HG03558 (cell line): ENCODE data around the gene ADGRV1.
"Not testable (repeated sequence)": the region's sequence is repeated elsewhere in the genome, so short reads cannot be mapped to it uniquely, and the experiment has no call there.

Source experiments
- ATAC-seq: cut with Tn5 transposase; IDR thresholded peaks from one replicate; pipeline ENCODE4 v1.9.1; 2021; ENCODE audit warnings: moderate number of reproducible peaks; ENCODE audit not compliant: unreplicated experiment; ENCODE audit errors: extremely low read depth

ADGRV1 gene

DNA sequence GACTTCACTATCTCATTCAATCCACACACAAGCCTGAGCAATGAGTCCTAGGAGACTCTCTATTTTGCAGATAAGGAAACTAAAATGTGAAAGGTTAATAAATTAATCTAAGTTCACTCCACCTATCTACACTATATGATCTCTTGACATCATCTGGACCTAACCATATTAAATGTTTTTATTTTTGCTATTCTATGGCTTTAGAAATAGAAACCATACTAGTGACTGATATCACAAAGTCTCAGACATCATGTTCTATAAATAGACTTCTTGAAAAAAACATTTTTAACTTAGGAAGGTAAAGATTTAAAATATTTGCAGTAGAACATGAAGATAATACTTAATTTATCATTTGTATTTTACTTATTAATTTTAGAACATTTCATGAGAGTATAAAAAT is 9.4 kb upstream of the ADGRV1 start:
- no peak for ATAC-seq

GRCh38 chr5:90549729-90550275 is 8.8 kb upstream of the ADGRV1 start:
- no peak for ATAC-seq

DNA sequence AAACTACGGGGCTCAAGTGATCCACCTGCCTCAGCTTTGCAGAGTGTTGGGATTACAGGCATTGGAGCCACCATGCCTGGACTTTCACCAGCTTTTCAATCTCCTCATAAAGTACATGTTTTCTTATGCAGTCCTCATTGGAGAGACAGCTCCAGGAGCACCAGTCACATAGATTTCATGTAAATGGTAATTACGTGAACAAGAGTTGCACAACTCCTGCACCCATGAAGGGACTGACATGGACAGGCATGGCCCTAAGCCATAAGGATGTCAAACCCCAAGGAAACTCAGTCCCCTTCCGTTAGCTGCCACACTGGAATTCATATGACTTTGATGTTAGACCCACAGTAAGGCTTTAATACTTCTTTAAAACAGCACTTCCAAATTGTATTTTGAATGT is 7.6 kb upstream of the ADGRV1 start:
- ATAC-seq = no peak

DNA sequence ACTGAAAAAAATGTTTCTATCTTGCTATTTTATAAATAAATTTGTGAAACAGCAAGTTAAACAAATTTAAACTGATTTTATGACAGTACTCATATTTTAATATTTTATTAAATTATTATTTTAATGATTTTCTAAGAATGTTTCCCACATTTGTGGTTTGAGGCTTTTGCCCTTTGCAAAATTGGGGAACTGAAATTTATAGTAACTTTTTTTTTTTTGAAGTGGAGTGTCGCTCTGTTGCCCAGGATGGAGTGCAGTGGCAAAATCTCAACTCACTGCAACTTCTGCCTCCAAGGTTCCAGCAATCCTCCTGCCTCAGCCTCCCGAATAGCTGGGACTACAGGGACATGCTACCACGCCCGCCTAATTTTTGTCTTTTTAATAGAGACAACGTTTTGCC is 7.2 kb upstream of the ADGRV1 start:
- no peak for ATAC-seq

GRCh38 chr5:90553711-90554110 is 4.9 kb upstream of the ADGRV1 start:
- no peak for ATAC-seq

DNA sequence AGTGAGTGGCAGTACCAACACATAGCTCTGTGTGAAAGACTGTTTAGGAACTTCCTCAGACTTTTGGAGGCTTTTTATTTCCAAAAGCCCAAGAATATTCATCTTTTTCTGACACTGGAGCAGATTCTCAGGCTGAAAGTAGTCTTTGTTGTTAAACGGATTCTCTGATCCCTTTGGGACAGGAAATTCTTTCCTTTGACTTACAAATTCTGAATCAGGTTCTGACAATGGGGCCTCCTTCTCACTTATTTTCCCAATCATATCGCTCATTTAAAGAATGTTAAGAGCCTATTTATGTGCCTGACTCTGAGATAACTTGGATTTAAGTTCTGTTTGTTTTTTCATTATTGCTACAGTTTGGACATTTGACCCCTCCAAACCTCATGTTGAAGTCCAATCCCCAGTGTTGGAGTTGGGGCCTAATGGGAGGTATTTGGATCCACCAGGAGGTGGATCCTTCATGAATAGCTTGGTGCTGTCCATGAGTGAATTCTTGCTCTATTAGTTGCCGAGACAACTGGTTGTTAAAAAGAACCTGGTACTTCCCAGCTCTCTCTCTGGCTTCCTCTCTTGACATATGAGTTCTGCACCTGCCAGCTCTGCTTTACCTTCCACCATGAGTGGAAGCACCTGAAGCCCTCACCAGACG is 4.1 kb upstream of the ADGRV1 start:
- no peak for ATAC-seq

DNA sequence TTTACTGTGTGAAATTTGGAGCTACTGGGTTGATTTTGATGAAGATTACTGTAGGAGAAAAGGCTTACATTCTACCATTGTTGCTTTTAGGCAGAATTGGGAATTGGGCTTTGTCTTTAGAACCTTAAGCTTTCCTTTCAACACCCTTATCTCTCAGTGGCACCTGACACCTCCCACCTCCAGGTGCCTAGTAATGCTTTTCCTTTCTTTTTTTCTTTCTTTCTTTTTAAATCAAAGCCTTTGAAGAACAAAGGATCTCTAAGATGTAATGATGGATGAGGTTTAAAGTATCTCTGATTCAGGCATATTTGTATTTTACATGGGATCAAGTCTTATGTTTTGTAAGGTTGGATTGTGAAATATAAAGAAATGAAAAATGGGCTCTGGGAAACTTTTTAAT is 2.9 kb upstream of the ADGRV1 start:
- ATAC-seq = no peak

GRCh38 chr5:90557391-90557790 is 1.2 kb upstream of the ADGRV1 start:
- ATAC-seq = no peak

- no peak for ATAC-seq
Observed at GRCh38 chr5:90557871-90558270, 726 bp upstream of the ADGRV1 start.

DNA sequence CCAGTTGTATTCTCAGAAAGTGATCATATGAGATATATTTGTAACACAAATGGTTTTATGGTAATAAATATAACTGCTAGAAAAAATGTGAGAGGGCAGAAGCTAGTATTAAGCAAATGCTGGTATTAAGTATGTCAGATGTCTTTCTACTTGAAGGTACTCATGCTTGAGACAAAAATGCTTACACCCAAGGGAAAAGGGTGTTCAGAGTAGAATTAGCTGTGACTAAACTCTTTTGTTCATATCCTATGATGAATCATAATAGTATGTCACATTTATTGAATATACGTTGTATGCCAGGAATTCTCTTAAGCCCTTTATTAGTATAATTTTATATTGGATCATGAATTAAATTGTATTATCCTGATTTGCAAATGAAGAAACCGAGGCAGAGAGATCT is 2.2 kb downstream of the ADGRV1 start:
- ATAC-seq = no peak

DNA sequence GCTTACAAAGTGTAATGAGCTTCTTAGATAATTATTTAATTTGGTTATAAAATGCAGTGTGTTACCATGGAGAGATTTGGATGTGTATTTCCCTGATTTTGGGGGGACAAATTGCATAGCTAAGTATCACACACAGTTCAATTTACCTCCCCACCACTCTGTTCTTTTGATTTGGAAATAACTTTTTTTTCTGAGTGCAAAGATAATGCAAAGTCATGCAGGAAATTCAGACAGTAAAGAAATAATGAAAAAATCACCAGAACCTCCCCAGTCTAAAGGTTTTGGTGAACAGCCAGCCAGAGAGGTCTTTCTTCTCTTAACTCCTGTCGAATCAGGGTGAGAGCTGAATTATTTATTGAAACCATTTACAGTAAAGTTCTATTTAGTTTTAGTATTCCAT is 3.2 kb downstream of the ADGRV1 start:
- ATAC-seq = no peak

DNA sequence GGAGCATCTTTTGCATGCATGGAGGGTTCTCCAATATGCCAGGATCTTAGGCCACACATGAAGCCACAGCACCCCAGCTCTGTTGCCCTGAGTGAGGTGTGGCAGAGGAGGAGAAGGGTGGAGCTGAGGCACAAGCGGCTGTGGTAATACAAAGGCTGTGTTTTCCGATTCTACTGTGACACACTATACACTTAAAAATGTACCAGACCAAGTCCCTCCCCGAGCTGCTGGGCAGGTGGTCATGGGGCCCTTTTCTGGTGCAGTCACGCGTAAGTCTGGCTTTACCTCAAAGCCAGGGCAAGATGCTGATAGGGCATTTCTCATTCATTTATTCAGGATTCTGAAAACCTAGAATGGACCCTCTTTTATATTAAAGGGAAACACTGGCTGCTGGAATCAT is 3.7 kb downstream of the ADGRV1 start:
- no peak for ATAC-seq

GRCh38 chr5:90563108-90563507 is 4.5 kb downstream of the ADGRV1 start:
- no peak for ATAC-seq

DNA sequence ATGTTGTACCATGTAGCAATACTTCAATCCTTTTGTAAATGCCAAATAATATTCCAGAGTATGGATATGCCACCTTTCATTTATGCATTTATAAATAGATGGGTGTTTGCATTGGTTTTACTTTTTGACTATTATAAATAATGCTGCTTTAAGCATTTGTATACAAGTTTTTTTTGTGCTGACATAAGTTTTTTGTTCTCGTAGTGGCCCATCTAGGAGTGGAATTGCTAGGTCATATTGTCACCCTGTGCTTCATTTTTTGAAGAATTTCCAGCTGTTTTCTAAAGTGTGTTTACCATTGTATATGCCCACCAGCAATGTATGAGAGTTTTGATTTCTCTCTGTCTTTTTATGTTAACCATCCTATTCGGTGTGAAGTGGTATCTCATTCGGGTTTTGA is 6.9 kb downstream of the ADGRV1 start:
- no peak for ATAC-seq

- ATAC-seq = no peak
Observed at GRCh38 chr5:90569084-90569483, 10.5 kb downstream of the ADGRV1 start.

DNA sequence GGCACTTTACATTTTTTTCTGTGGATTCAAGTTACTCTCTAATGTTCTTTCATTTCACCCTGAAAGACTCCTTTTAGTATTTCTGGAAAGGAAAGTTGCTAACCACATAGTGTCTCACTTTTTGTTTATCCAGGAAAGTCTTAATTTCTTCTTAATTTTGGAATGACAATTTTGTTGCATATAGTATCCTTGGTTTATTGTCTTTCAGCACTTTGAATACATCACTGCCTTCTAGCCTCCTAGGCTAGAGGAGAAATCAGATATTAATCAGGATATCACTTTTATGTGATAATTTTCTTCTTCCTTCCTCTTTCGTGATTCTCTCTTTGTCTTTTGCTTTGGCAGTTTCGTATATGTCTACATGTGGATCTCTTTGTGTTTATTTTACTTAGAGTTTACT is 11.4 kb downstream of the ADGRV1 start:
- ATAC-seq = no peak

GRCh38 chr5:90571147-90571773 is 12.7 kb downstream of the ADGRV1 start:
- ATAC-seq = no peak

DNA sequence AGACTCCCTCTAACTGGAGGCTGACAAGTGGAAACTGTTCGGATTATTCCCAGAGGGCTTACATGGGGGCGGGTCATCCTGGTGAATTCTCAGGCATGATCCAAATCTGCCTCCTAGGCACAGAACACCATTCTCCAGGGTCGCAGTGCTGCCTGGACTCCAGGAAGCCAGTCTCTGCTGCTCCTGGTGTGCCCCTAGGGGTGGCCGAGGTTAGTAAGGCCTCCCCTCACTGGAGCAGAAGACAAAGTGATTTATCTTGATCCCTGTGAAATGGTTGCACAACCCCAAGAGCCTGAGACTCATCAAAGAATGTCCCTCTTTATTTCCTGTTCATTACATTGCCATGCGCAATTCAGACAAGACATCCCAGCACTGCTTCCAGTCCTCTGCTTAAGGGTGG is 17.1 kb downstream of the ADGRV1 start:
- no peak for ATAC-seq

- ATAC-seq = not testable (repeated sequence)
Observed at GRCh38 chr5:90576566-90576965, 18.0 kb downstream of the ADGRV1 start.

GRCh38 chr5:90579905-90580304 is 21.3 kb downstream of the ADGRV1 start:
- ATAC-seq = not testable (repeated sequence)

DNA sequence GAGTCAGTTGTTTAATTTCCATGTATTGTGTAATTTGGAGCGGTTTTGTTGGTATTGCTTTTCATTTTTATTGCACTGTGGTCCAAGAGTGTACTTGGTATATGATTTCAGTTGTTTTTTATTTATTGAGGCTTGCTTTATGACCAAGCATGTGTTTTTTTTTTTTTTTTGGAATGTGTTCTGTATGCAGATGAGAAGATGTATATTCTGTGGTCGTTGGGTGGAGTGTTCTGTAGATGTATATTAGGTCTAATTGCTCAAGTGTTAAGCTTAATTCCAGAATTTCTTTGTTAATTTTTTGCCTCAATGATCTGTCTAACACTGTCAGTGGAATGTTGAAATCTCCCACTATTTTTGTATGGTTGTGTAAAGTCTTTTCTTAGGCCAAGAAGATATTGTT is 23.4 kb downstream of the ADGRV1 start:
- ATAC-seq = no peak

- no peak for ATAC-seq
Observed at GRCh38 chr5:90585337-90585986, 26.9 kb downstream of the ADGRV1 start.
